K562 (cell line): Measurements from ENCODE around the gene TET2. TPM values are rescaled to one million over a fixed set of nuclear protein-coding genes. Genes with fewer than 3 reads are reported as not detected.

ENCODE experiments used
- ATAC-seq: fragments of 200-7000 bp; cut with Tn5 transposase; 3 replicates; pipeline ENCODE4 v1.9.1; 2020; ENCODE audit warnings: moderate library complexity
- BruUV-seq: library from RNA; stranded (reverse); fragments of 400-500 nt; replicated peaks from 2 replicates; lab custom pipeline; 2021; lab: Mats Ljungman, UMichigan
- CTCF ChIA-PET: fragments of 300-600 bp; formaldehyde crosslinking; extraction: SDS; loops from one replicate; lab custom pipeline; 2021; ENCODE audit warnings: low intra/inter-chr PET ratio; lab: Yijun Ruan, JAX
- POLR2A ChIA-PET: fragments of 300-600, 350-650 bp; sonication (Branson Sonifier 250); formaldehyde crosslinking; extraction: SDS; loops from one replicate; lab custom pipeline; 2021; ENCODE audit warnings: antibody characterized with exemption, inconsistent platforms; lab: Yijun Ruan, JAX
- DNase-seq, 4 experiments: peaks; one replicate each; pipeline versions ENCODE4 v3.0.0 to v3.0.0-alpha.2; 2011 to 2018; ENCODE audit warnings: low spot score in 3 of 4, mixed read lengths in 3 of 4; ENCODE audit errors: extremely low read depth in 1 of 4
- FAIRE-seq: peaks from 2 replicates; lab custom pipeline; 2011; peaks lifted over from hg19 to GRCh38; lab: Jason Lieb, UNC
- H2AFZ ChIP-seq: 2 replicates; pipeline ENCODE4 v1.6.0; 2011; ENCODE audit warnings: low read depth, low read length, control low read depth, inconsistent platforms
- H3K27ac ChIP-seq: fragments of 200-600 bp; 3 replicates; pipeline ENCODE4 v1.8.0; 2011; ENCODE audit warnings: low read depth, mild to moderate bottlenecking, control low read depth, inconsistent platforms, low read length, moderate library complexity, mixed read lengths; ENCODE audit errors: extremely low read depth
- H3K27me3 ChIP-seq, 2 experiments: fragments of 300-600 bp in 1 of 2; 2 replicates in 1 of 2; 3 replicates in 1 of 2; pipeline versions ENCODE4 v1.6.0 to v1.8.0; 2011; ENCODE audit warnings: inconsistent platforms in 2 of 2, low read length in 2 of 2, mild to moderate bottlenecking in 1 of 2, mixed read lengths in 1 of 2, moderate library complexity in 1 of 2; ENCODE audit not compliant: control insufficient read depth in 2 of 2, insufficient read depth in 2 of 2
- H3K36me3 ChIP-seq: fragments of 300-600 bp; 3 replicates; pipeline ENCODE4 v1.8.0; 2011; ENCODE audit warnings: mild to moderate bottlenecking, low read length, inconsistent platforms; ENCODE audit not compliant: control insufficient read depth, insufficient read depth
- H3K4me1 ChIP-seq, 2 experiments: fragments of 200-600 bp in 1 of 2; replicated peaks in 1 of 2; 2 replicates in 1 of 2; 3 replicates in 1 of 2; pipeline versions ENCODE4 v1.5.1 to v1.8.0; 2011; ENCODE audit warnings: inconsistent platforms in 2 of 2, low read length in 2 of 2, mild to moderate bottlenecking in 1 of 2, mixed read lengths in 1 of 2, moderate library complexity in 1 of 2; ENCODE audit not compliant: control insufficient read depth in 2 of 2, insufficient read depth in 2 of 2
- H3K4me2 ChIP-seq: 2 replicates; pipeline ENCODE4 v1.6.1; 2011; ENCODE audit warnings: low read length, control low read depth, inconsistent platforms, mixed read lengths; ENCODE audit not compliant: insufficient read depth
- H3K4me3 ChIP-seq: fragments of 200-600 bp; sonication (generic), shearing (Covaris generic); 2 replicates; pipeline ENCODE4 v1.5.1; 2016; ENCODE audit warnings: control low read depth, inconsistent platforms
- H3K79me2 ChIP-seq: fragments of 200-600 bp; 3 replicates; pipeline ENCODE4 v1.8.0; 2011; ENCODE audit warnings: low read length, inconsistent platforms; ENCODE audit not compliant: control insufficient read depth, insufficient read depth
- H3K9ac ChIP-seq, 2 experiments: 2 replicates each; pipeline versions ENCODE4 v1.6.0 to v1.6.1; 2011; ENCODE audit warnings: low read depth in 2 of 2, low read length in 2 of 2, control low read depth in 1 of 2, inconsistent platforms in 1 of 2, mild to moderate bottlenecking in 1 of 2, mixed read lengths in 1 of 2; ENCODE audit not compliant: insufficient read depth in 1 of 2
- H3K9me1 ChIP-seq: one replicate; pipeline ENCODE4 v1.6.0; 2011; ENCODE audit warnings: inconsistent platforms, mild to moderate bottlenecking, low read length, moderate library complexity; ENCODE audit not compliant: control insufficient read depth, insufficient read depth
- H3K9me3 ChIP-seq: replicated peaks from 2 replicates; pipeline ENCODE4 v1.5.1; 2011; ENCODE audit warnings: low read depth, low read length, inconsistent platforms; ENCODE audit not compliant: control insufficient read depth, insufficient read depth
- H4K20me1 ChIP-seq: replicated peaks from 2 replicates; pipeline ENCODE4 v1.6.1; 2011; ENCODE audit warnings: low read length, inconsistent platforms, mixed read lengths; ENCODE audit not compliant: control insufficient read depth, insufficient read depth
- CEBPG ChIP-seq, 3 experiments: fragments of 200-800 bp in 1 of 3; sonication (Bioruptor generic) in 1 of 3; sonication (generic) in 1 of 3; formaldehyde crosslinking in 1 of 3; IDR thresholded peaks in 2 of 3; conservative IDR thresholded peaks in 1 of 3; 2 replicates each; pipeline versions ENCODE4 v1.6.1 to v1.8.0; 2016 to 2022; ENCODE audit warnings: missing compliant biosample characterization in 2 of 3, missing genetic modification characterization in 2 of 3, mild to moderate bottlenecking in 1 of 3, missing genetic modification reagents in 1 of 3
- OTX1 ChIP-seq: fragments of 450-650 bp; formaldehyde crosslinking; IDR thresholded peaks from 2 replicates; pipeline ENCODE4 v1.4.0; 2022; ENCODE audit warnings: mild to moderate bottlenecking
- WGBS: fragments of 100-300 bp; shearing (Covaris generic); methylation state at CpG from one replicate; pipeline ENCODE4 v1.1.6; 2016; ENCODE audit warnings: low coverage, mixed read lengths; ENCODE audit not compliant: insufficient coverage; ENCODE audit errors: missing lambda C conversion rate; 5-methylcytosine and 5-hydroxymethylcytosine counted together
- in situ Hi-C: fragments of 300-500 bp; cut with MboI; formaldehyde crosslinking; loops from 4 replicates; pipeline ENCODE4 v1.15.0; 2018; ENCODE audit warnings: inconsistent platforms, mixed read lengths
- intact Hi-C: fragments of 100-400 bp; cut with micrococcal nuclease; formaldehyde crosslinking; loops from 2 replicates; pipeline ENCODE4 v1.14.2; 2022
- polyA plus RNA-seq, 8 experiments: library from polyadenylated mRNA; depleted of rRNA in 4 of 8; stranded (reverse) in 5 of 8; unstranded in 3 of 8; fragments of >200 nt; fragmentation: Nextera tagmentation in 2 of 8; fragmentation: Illumina TruSeq in 1 of 8; extraction: Ambion mirVana in 2 of 8; extraction: Trizol in 1 of 8; gene quantifications; 2 replicates each; pipeline versions ENCODE4 v1.2.1 to v1.2.3, GENCODE V29; 2011 to 2014; ENCODE audit warnings: inconsistent platforms in 1 of 8, missing spikeins in 1 of 8
- total RNA-seq, 7 experiments: library from RNA; depleted of rRNA in 6 of 7; stranded (reverse); fragments of >200 nt in 6 of 7; fragmentation: Illumina TruSeq in 2 of 7; extraction: Trizol in 2 of 7; gene quantifications; 2 replicates each; pipeline versions ENCODE4 v1.2.1 to v1.2.3, GENCODE V29; 2011 to 2021; ENCODE audit warnings: low replicate concordance in 1 of 7
- TF ChIP-seq, protein P1 (sequence below): fragments of 450-650 bp; IDR thresholded peaks from 2 replicates; pipeline ENCODE4 v1.6.1; 2016; ENCODE audit warnings: mild to moderate bottlenecking, moderate library complexity
- TF ChIP-seq, protein P2 (sequence below): IDR thresholded peaks from 3 replicates; pipeline ENCODE4 v1.6.1; 2011; ENCODE audit warnings: borderline replicate concordance, mild to moderate bottlenecking, moderate library complexity; ENCODE audit not compliant: insufficient read length; ENCODE audit errors: extremely low read depth
- TF ChIP-seq, protein P3 (sequence below): fragments of 250-450 bp; sonication (Bioruptor Pico); IDR thresholded peaks from 2 replicates; pipeline ENCODE4 v1.4.0; 2020; ENCODE audit warnings: mild to moderate bottlenecking, moderate library complexity

TET2 gene
- total and polyA plus RNA-seq, 9 of the 15 experiments (the other 6 are each of a cell fraction or from before 2014, with no cell fraction given): 0.80 to 11.1 (median 4.9) TPM

DNA sequence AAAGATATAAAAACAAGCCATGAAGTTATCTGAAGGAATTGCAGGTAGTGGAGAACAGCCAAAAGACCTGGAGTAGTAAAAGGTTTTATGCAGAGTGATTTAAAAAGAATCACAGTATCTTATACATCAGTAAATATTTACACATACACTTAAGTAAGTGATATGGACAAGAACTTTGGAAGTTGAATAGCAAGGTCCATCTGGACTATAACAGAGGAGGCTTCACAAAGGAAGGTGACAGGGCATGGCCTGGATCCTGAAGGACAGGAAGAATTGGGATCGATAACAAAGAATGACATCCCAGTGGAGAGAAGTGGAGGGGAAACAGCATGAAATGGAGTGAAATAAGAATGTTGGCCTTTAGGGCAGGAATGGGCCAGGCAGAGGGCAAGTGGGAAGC is 46.2 kb downstream of the TET2 start:
- no peaks in the 10 kb centered on the region for H4K20me1 ChIP-seq
- POLR2A ChIA-PET: no interaction called here
- no peaks in the 10 kb centered on the region for H3K79me2 ChIP-seq
- H2AFZ ChIP-seq: no peak overlapping the region
- FAIRE-seq (no peak), DNase-seq (no peak), ATAC-seq (no peak)
- no TSS peak for BruUV-seq
- in situ Hi-C loops (no loop called here), intact Hi-C loops (no loop called here)
- H3K4me2 ChIP-seq: no peak overlapping the region
- CTCF ChIA-PET: no interaction called here
- H3K27me3 ChIP-seq: no peaks in the 10 kb centered on the region
- no peaks in the 10 kb centered on the region for H3K9me3 ChIP-seq
- no peaks in the 10 kb centered on the region for H3K4me1 ChIP-seq
- peaks cover 2% of the 10 kb centered on the region; the same call in 1 of the 3 replicates for H3K36me3 ChIP-seq
- no peaks in the 10 kb centered on the region for H3K9me1 ChIP-seq
- H3K4me3 ChIP-seq: no peak overlapping the region
- no peak overlapping the region for H3K27ac ChIP-seq
- TF ChIP-seq CEBPG (CRISPR knock-in tag; IDR thresholded peaks at IDR 0.05): no peak
- no peak for TF ChIP-seq CEBPG (tag; conservative IDR thresholded peaks at IDR 0.05 in 1 of 2, IDR thresholded peaks at IDR 0.05 in 1 of 2)
- TF ChIP-seq, protein P1, sequence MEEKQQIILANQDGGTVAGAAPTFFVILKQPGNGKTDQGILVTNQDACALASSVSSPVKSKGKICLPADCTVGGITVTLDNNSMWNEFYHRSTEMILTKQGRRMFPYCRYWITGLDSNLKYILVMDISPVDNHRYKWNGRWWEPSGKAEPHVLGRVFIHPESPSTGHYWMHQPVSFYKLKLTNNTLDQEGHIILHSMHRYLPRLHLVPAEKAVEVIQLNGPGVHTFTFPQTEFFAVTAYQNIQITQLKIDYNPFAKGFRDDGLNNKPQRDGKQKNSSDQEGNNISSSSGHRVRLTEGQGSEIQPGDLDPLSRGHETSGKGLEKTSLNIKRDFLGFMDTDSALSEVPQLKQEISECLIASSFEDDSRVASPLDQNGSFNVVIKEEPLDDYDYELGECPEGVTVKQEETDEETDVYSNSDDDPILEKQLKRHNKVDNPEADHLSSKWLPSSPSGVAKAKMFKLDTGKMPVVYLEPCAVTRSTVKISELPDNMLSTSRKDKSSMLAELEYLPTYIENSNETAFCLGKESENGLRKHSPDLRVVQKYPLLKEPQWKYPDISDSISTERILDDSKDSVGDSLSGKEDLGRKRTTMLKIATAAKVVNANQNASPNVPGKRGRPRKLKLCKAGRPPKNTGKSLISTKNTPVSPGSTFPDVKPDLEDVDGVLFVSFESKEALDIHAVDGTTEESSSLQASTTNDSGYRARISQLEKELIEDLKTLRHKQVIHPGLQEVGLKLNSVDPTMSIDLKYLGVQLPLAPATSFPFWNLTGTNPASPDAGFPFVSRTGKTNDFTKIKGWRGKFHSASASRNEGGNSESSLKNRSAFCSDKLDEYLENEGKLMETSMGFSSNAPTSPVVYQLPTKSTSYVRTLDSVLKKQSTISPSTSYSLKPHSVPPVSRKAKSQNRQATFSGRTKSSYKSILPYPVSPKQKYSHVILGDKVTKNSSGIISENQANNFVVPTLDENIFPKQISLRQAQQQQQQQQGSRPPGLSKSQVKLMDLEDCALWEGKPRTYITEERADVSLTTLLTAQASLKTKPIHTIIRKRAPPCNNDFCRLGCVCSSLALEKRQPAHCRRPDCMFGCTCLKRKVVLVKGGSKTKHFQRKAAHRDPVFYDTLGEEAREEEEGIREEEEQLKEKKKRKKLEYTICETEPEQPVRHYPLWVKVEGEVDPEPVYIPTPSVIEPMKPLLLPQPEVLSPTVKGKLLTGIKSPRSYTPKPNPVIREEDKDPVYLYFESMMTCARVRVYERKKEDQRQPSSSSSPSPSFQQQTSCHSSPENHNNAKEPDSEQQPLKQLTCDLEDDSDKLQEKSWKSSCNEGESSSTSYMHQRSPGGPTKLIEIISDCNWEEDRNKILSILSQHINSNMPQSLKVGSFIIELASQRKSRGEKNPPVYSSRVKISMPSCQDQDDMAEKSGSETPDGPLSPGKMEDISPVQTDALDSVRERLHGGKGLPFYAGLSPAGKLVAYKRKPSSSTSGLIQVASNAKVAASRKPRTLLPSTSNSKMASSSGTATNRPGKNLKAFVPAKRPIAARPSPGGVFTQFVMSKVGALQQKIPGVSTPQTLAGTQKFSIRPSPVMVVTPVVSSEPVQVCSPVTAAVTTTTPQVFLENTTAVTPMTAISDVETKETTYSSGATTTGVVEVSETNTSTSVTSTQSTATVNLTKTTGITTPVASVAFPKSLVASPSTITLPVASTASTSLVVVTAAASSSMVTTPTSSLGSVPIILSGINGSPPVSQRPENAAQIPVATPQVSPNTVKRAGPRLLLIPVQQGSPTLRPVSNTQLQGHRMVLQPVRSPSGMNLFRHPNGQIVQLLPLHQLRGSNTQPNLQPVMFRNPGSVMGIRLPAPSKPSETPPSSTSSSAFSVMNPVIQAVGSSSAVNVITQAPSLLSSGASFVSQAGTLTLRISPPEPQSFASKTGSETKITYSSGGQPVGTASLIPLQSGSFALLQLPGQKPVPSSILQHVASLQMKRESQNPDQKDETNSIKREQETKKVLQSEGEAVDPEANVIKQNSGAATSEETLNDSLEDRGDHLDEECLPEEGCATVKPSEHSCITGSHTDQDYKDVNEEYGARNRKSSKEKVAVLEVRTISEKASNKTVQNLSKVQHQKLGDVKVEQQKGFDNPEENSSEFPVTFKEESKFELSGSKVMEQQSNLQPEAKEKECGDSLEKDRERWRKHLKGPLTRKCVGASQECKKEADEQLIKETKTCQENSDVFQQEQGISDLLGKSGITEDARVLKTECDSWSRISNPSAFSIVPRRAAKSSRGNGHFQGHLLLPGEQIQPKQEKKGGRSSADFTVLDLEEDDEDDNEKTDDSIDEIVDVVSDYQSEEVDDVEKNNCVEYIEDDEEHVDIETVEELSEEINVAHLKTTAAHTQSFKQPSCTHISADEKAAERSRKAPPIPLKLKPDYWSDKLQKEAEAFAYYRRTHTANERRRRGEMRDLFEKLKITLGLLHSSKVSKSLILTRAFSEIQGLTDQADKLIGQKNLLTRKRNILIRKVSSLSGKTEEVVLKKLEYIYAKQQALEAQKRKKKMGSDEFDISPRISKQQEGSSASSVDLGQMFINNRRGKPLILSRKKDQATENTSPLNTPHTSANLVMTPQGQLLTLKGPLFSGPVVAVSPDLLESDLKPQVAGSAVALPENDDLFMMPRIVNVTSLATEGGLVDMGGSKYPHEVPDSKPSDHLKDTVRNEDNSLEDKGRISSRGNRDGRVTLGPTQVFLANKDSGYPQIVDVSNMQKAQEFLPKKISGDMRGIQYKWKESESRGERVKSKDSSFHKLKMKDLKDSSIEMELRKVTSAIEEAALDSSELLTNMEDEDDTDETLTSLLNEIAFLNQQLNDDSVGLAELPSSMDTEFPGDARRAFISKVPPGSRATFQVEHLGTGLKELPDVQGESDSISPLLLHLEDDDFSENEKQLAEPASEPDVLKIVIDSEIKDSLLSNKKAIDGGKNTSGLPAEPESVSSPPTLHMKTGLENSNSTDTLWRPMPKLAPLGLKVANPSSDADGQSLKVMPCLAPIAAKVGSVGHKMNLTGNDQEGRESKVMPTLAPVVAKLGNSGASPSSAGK: no peak
- TF ChIP-seq, protein P2, sequence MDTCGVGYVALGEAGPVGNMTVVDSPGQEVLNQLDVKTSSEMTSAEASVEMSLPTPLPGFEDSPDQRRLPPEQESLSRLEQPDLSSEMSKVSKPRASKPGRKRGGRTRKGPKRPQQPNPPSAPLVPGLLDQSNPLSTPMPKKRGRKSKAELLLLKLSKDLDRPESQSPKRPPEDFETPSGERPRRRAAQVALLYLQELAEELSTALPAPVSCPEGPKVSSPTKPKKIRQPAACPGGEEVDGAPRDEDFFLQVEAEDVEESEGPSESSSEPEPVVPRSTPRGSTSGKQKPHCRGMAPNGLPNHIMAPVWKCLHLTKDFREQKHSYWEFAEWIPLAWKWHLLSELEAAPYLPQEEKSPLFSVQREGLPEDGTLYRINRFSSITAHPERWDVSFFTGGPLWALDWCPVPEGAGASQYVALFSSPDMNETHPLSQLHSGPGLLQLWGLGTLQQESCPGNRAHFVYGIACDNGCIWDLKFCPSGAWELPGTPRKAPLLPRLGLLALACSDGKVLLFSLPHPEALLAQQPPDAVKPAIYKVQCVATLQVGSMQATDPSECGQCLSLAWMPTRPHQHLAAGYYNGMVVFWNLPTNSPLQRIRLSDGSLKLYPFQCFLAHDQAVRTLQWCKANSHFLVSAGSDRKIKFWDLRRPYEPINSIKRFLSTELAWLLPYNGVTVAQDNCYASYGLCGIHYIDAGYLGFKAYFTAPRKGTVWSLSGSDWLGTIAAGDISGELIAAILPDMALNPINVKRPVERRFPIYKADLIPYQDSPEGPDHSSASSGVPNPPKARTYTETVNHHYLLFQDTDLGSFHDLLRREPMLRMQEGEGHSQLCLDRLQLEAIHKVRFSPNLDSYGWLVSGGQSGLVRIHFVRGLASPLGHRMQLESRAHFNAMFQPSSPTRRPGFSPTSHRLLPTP: no peak
- TF ChIP-seq OTX1 (CRISPR knock-in tag): no peak
- TF ChIP-seq, protein P3, sequence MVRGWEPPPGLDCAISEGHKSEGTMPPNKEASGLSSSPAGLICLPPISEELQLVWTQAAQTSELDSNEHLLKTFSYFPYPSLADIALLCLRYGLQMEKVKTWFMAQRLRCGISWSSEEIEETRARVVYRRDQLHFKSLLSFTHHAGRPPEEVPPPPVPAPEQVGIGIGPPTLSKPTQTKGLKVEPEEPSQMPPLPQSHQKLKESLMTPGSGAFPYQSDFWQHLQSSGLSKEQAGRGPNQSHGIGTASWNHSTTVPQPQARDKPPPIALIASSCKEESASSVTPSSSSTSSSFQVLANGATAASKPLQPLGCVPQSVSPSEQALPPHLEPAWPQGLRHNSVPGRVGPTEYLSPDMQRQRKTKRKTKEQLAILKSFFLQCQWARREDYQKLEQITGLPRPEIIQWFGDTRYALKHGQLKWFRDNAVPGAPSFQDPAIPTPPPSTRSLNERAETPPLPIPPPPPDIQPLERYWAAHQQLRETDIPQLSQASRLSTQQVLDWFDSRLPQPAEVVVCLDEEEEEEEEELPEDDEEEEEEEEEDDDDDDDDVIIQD (CRISPR knock-in tag): no peak
- 100% methylated on average over 1 of the region's 1 CpG for WGBS
- H3K9ac ChIP-seq: no peak overlapping the region
